ENCODE data around the gene TLK2.
"Not testable (repeated sequence)": the region's sequence is repeated elsewhere in the genome, so short reads cannot be mapped to it uniquely, and the experiment has no call there.

The TLK2 gene

GRCh38 chr17:62525317-62525716 lies 46.7 kb downstream of the TLK2 start:
- H3K4me1 ChIP-seq (ENCODE audit: control insufficient read depth, low read depth, low read length); H2BK120ac ChIP-seq (ENCODE audit: low read depth, low read length); H3K4ac ChIP-seq (ENCODE audit: low read depth, low read length); H3K4me3 ChIP-seq (ENCODE audit: low read length); H2BK15ac ChIP-seq (replicated peaks; ENCODE audit: low read depth); H2AK5ac ChIP-seq (ENCODE audit: low read length); H3K79me1 ChIP-seq (ENCODE audit: low read length); H3K27me3 ChIP-seq (ENCODE audit: insufficient read depth, low read length, poor library complexity); H3K36me3 ChIP-seq (ENCODE audit: control insufficient read depth, insufficient read depth, low read length); H3K56ac ChIP-seq (ENCODE audit: low read length); H3K18ac ChIP-seq (ENCODE audit: low read length); DNase-seq; H3K9ac ChIP-seq (ENCODE audit: low read length); H3K79me2 ChIP-seq (ENCODE audit: control insufficient read depth, insufficient read depth, low read length); H3K4me2 ChIP-seq (ENCODE audit: low read length); H4K8ac ChIP-seq (ENCODE audit: low read depth, low read length); H2BK5ac ChIP-seq (ENCODE audit: low read length); H3K27ac ChIP-seq (ENCODE audit: low read depth, low read length); H3K23ac ChIP-seq (ENCODE audit: low read length); H4K5ac ChIP-seq (ENCODE audit: low read length): not testable (repeated sequence)
- WGBS (ENCODE audit: extremely low coverage, insufficient coverage, low lambda C conversion rate), result no CpG with 5 or more reads among the region's 6 CpGs

DNA sequence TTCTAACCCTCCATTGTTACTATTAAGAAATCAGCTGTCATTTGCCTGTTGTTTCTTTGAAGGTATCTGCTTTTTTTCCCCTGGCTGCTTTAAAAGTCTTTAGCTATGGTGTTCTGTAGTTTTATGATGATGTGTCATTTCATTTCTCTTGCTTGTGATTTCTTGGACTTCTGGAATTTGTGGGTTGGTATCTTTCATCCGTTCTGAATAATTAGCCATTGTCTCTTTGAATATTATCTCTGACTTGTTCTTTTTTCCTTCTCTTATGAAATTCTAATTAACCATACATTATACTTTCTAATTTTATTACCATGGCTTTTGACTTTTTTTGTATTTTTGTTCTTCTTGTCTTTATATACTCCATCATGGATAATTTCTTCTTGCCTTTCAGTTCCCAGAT lies 52.3 kb downstream of the TLK2 start:
- H2BK120ac ChIP-seq (ENCODE audit: low read depth, low read length); H3K4me3 ChIP-seq (ENCODE audit: low read length); H3K4me1 ChIP-seq (ENCODE audit: control insufficient read depth, low read depth, low read length); H3K27ac ChIP-seq (ENCODE audit: low read depth, low read length); H3K56ac ChIP-seq (ENCODE audit: low read length); H2BK15ac ChIP-seq (replicated peaks; ENCODE audit: low read depth); H3K79me1 ChIP-seq (ENCODE audit: low read length); H3K9ac ChIP-seq (ENCODE audit: low read length); H3K23ac ChIP-seq (ENCODE audit: low read length); H2BK5ac ChIP-seq (ENCODE audit: low read length); H2AK5ac ChIP-seq (ENCODE audit: low read length); H4K5ac ChIP-seq (ENCODE audit: low read length); H4K8ac ChIP-seq (ENCODE audit: low read depth, low read length); DNase-seq; H3K18ac ChIP-seq (ENCODE audit: low read length); H3K4ac ChIP-seq (ENCODE audit: low read depth, low read length); H3K4me2 ChIP-seq (ENCODE audit: low read length); H3K36me3 ChIP-seq (ENCODE audit: control insufficient read depth, insufficient read depth, low read length); H3K27me3 ChIP-seq (ENCODE audit: insufficient read depth, low read length, poor library complexity); H3K79me2 ChIP-seq (ENCODE audit: control insufficient read depth, insufficient read depth, low read length): not testable (repeated sequence)
- WGBS (ENCODE audit: extremely low coverage, insufficient coverage, low lambda C conversion rate), result no CpG with 5 or more reads among the region's 1 CpG

DNA sequence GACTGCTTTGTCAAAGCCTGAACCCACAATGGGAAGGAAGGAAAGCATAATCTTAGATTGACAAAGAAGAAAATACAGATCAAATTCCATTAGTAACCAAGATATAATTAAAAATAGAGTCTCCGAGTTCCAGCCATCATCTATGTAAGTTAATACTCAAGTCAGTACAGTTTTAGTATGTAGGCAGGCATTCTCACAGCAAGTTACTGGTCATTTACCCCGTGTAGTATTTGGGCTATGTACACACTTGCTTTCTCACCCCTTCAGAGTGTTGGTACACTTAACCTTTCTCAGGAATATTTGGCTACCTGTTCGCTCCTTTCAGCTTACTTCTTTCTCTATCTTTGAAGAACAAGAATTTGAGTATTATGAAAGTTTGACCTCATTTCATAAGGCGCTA lies 57.9 kb downstream of the TLK2 start:
- H2BK5ac ChIP-seq (ENCODE audit: low read length); H3K4me2 ChIP-seq (ENCODE audit: low read length); H2BK15ac ChIP-seq (replicated peaks; ENCODE audit: low read depth); H3K4ac ChIP-seq (ENCODE audit: low read depth, low read length); H3K18ac ChIP-seq (ENCODE audit: low read length); H2BK120ac ChIP-seq (ENCODE audit: low read depth, low read length); H3K56ac ChIP-seq (ENCODE audit: low read length); H2AK5ac ChIP-seq (ENCODE audit: low read length); H3K79me1 ChIP-seq (ENCODE audit: low read length); H3K9ac ChIP-seq (ENCODE audit: low read length); H3K4me1 ChIP-seq (ENCODE audit: control insufficient read depth, low read depth, low read length); H3K79me2 ChIP-seq (ENCODE audit: control insufficient read depth, insufficient read depth, low read length); H3K27me3 ChIP-seq (ENCODE audit: insufficient read depth, low read length, poor library complexity); H3K23ac ChIP-seq (ENCODE audit: low read length); DNase-seq; H4K8ac ChIP-seq (ENCODE audit: low read depth, low read length); H4K5ac ChIP-seq (ENCODE audit: low read length); H3K27ac ChIP-seq (ENCODE audit: low read depth, low read length); H3K36me3 ChIP-seq (ENCODE audit: control insufficient read depth, insufficient read depth, low read length); H3K4me3 ChIP-seq (ENCODE audit: low read length): not testable (repeated sequence)
- WGBS (ENCODE audit: extremely low coverage, insufficient coverage, low lambda C conversion rate), result no CpG with 5 or more reads among the region's 4 CpGs

DNA sequence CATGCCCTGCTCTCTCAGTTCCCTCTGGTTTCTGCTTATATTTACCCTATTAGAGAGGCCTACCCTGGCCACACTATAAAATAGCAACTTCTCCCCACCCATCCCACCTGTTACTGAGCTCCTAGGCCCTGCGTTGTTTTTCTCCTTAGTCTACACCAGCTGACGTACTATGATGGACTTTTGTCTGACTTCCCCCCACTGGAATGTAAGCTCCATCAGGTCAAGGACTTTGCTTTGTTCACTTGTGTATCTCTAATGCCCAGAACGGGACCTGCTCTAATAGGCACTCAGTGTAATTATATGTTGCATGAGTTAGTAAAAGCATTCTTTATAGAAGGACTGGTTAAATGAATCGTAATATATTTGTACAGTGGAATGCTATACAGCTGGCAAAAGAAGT lies 62.4 kb downstream of the TLK2 start:
- not testable (repeated sequence) for H3K27ac ChIP-seq (ENCODE audit: low read depth, low read length); H4K5ac ChIP-seq (ENCODE audit: low read length); H3K4me3 ChIP-seq (ENCODE audit: low read length); H3K79me1 ChIP-seq (ENCODE audit: low read length); H3K36me3 ChIP-seq (ENCODE audit: control insufficient read depth, insufficient read depth, low read length); H3K9ac ChIP-seq (ENCODE audit: low read length); H3K18ac ChIP-seq (ENCODE audit: low read length); H3K56ac ChIP-seq (ENCODE audit: low read length); H2BK120ac ChIP-seq (ENCODE audit: low read depth, low read length); DNase-seq; H2BK15ac ChIP-seq (replicated peaks; ENCODE audit: low read depth); H3K27me3 ChIP-seq (ENCODE audit: insufficient read depth, low read length, poor library complexity); H3K23ac ChIP-seq (ENCODE audit: low read length); H3K4me1 ChIP-seq (ENCODE audit: control insufficient read depth, low read depth, low read length); H2BK5ac ChIP-seq (ENCODE audit: low read length); H3K4me2 ChIP-seq (ENCODE audit: low read length); H4K8ac ChIP-seq (ENCODE audit: low read depth, low read length); H2AK5ac ChIP-seq (ENCODE audit: low read length); H3K4ac ChIP-seq (ENCODE audit: low read depth, low read length); H3K79me2 ChIP-seq (ENCODE audit: control insufficient read depth, insufficient read depth, low read length)
- WGBS (ENCODE audit: extremely low coverage, insufficient coverage, low lambda C conversion rate), result no CpG with 5 or more reads among the region's 4 CpGs

DNA sequence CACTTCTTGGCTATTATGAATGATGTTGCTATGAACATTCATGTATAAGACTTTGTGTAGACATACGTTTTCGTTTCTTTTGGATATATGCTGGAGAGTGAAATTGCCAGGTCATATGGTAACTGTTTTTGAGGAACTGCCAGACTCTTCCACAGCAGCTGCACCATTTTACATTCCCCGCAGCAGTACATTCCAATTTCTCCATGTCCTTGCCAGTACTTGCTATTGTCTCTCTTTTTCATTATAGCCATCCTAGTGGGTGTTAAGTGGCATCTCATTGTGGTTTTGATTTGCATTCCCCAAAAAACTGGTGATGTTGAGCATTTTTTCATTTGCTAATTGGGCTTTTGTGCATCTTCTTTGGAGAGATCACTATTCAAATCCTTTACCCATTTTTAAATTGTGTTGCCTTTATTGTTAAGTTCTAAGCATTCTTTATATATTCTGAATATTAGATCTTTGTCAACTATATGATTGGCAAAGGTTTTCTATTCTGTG lies 64.7 kb downstream of the TLK2 start:
- not testable (repeated sequence) for H4K8ac ChIP-seq (ENCODE audit: low read depth, low read length); H3K79me2 ChIP-seq (ENCODE audit: control insufficient read depth, insufficient read depth, low read length); H3K79me1 ChIP-seq (ENCODE audit: low read length); H3K23ac ChIP-seq (ENCODE audit: low read length); H3K56ac ChIP-seq (ENCODE audit: low read length); H3K4ac ChIP-seq (ENCODE audit: low read depth, low read length); H3K36me3 ChIP-seq (ENCODE audit: control insufficient read depth, insufficient read depth, low read length); H2AK5ac ChIP-seq (ENCODE audit: low read length); H2BK120ac ChIP-seq (ENCODE audit: low read depth, low read length); H3K4me3 ChIP-seq (ENCODE audit: low read length); H2BK15ac ChIP-seq (replicated peaks; ENCODE audit: low read depth); H2BK5ac ChIP-seq (ENCODE audit: low read length); H3K27me3 ChIP-seq (ENCODE audit: insufficient read depth, low read length, poor library complexity); DNase-seq; H3K9ac ChIP-seq (ENCODE audit: low read length); H3K27ac ChIP-seq (ENCODE audit: low read depth, low read length); H3K18ac ChIP-seq (ENCODE audit: low read length); H3K4me2 ChIP-seq (ENCODE audit: low read length); H3K4me1 ChIP-seq (ENCODE audit: control insufficient read depth, low read depth, low read length); H4K5ac ChIP-seq (ENCODE audit: low read length)
- no CpG with 5 or more reads among the region's 3 CpGs for WGBS (ENCODE audit: extremely low coverage, insufficient coverage, low lambda C conversion rate)

DNA sequence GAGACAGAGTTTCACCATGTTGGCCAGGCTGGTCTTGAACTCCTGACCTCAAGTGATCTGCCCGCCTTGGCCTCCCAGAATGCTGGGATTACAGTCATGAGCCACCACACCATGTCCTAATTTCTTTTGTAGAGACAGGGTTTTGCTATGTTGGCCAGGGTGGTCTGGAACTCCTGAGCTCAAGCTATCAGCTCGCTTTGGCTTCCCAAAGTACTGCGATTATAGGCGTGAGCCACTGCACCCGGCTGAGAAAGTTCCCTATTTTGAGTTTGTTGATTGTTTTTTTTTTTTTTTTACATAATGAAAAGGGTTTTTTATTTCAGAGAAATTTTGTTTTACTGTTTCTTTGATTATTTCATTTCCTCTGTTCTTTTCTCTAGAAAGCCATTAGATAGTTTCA lies 67.4 kb downstream of the TLK2 start:
- not testable (repeated sequence) for H3K9ac ChIP-seq (ENCODE audit: low read length); H3K4me3 ChIP-seq (ENCODE audit: low read length); H3K79me2 ChIP-seq (ENCODE audit: control insufficient read depth, insufficient read depth, low read length); H3K23ac ChIP-seq (ENCODE audit: low read length); H3K36me3 ChIP-seq (ENCODE audit: control insufficient read depth, insufficient read depth, low read length); H3K79me1 ChIP-seq (ENCODE audit: low read length); DNase-seq; H4K8ac ChIP-seq (ENCODE audit: low read depth, low read length); H2BK120ac ChIP-seq (ENCODE audit: low read depth, low read length); H3K56ac ChIP-seq (ENCODE audit: low read length); H3K4me2 ChIP-seq (ENCODE audit: low read length); H3K4me1 ChIP-seq (ENCODE audit: control insufficient read depth, low read depth, low read length); H2BK5ac ChIP-seq (ENCODE audit: low read length); H3K4ac ChIP-seq (ENCODE audit: low read depth, low read length); H3K27ac ChIP-seq (ENCODE audit: low read depth, low read length); H3K18ac ChIP-seq (ENCODE audit: low read length); H2AK5ac ChIP-seq (ENCODE audit: low read length); H4K5ac ChIP-seq (ENCODE audit: low read length); H3K27me3 ChIP-seq (ENCODE audit: insufficient read depth, low read length, poor library complexity); H2BK15ac ChIP-seq (replicated peaks; ENCODE audit: low read depth)
- no CpG with 5 or more reads among the region's 5 CpGs for WGBS (ENCODE audit: extremely low coverage, insufficient coverage, low lambda C conversion rate)

Measured in mesendoderm (in vitro differentiated cells).